ENCODE measurements around the gene ATAT1.

The ATAT1 gene

DNA sequence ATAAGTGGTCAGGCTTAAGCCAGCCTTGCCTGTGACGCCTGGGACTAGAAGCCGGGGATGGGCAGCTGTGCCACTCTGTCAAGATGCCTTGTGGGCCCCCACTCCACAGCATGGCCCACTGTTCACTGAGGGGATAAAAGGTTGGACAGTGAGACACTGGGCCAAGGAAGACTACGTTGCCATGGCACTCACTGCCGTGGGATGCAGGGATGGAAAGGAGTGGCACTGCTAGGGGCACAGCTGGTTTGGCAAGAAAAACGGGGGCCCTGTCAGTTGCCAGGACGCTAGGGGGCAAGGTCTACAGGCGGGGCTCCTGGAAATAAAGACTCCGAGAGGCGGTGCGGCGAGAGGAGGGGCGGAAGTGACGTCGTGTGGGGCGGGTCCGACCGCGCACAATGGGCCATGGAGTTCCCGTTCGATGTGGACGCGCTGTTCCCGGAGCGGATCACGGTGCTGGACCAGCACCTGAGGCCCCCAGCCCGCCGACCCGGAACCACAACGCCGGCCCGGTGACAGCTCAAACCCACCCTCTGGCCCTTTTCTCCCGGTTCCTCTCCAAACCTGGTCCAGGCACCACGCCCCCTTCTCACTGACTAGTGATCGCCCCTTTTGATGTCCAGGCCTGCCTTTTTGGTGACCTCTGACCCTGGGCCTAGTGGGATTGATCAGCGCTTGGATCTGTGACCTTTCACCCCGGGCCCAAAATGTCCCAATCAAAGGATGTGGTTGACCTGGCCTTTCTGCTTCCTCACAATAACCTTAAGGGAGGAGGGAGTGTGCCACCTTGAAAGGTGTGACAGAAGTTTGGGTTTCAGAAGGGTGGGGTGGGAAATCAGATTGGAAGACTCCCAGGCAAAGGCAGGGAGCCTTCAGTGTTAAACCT is at the start of gene ATAT1:
TSS of gene ATAT1 (plus strand) at position 391 of the 883 bp plus-strand sequence.
- peak; percentile 89 for DNase-seq

- DNase-seq: no peak
Measured at GRCh38 chr6:30578051-30578450, 48.6 kb upstream of the ATAT1 start.

- no peak for DNase-seq
Measured at GRCh38 chr6:30583921-30584320, 42.8 kb upstream of the ATAT1 start.

DNA sequence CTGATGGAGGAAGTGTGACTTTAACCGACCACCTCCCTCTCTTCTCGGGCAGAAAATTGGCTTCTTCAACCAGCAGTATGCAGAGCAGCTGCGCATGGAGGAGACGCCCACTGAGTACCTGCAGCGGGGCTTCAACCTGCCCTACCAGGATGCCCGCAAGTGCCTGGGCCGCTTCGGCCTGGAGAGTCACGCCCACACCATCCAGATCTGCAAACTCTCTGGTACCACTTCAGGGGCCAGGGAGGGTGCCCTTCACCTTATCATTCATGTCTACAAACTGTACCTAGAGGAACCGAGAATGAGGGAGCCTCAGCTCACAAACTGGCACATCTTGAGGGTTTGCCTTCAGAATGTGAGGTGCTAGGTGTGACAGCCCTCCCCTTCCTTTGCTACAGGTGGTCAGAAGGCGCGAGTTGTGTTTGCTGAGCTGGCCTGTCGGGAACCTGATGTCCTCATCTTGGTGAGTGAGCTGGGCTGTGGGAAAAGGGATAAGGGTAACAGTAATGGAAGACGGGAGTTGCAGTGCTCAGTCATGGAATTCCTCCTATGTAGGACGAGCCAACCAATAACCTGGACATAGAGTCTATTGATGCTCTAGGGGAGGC is 36.8 kb upstream of the ATAT1 start:
- DNase-seq: no peak

GRCh38 chr6:30590509-30590908 is 36.2 kb upstream of the ATAT1 start:
- DNase-seq: no peak

GRCh38 chr6:30591008-30591407 is 35.7 kb upstream of the ATAT1 start:
- no peak for DNase-seq

DNA sequence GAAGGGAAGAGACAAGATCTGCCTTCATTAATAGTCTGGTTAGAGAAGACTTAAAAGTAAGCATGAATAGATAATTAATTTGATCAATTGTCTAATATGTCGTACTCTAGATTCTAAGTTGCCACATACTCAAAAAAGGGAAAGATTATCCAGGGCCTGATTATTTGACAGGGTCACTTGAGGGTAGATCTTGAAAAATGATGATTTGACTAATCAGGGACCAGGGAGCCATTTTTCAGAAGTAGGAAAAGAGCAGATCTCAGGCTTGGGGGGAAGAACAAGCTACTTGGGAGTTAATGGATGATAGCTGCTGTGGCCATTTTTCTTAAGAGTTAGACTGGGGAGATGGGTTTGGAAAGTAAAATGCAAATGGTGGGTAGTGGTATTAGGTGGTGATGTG is 34.4 kb upstream of the ATAT1 start:
- DNase-seq: no peak

- DNase-seq: peak; percentile 84
Measured at GRCh38 chr6:30597315-30598144, 29.1 kb upstream of the ATAT1 start.

GRCh38 chr6:30598912-30599624 is 27.6 kb upstream of the ATAT1 start:
- no peak for DNase-seq

DNA sequence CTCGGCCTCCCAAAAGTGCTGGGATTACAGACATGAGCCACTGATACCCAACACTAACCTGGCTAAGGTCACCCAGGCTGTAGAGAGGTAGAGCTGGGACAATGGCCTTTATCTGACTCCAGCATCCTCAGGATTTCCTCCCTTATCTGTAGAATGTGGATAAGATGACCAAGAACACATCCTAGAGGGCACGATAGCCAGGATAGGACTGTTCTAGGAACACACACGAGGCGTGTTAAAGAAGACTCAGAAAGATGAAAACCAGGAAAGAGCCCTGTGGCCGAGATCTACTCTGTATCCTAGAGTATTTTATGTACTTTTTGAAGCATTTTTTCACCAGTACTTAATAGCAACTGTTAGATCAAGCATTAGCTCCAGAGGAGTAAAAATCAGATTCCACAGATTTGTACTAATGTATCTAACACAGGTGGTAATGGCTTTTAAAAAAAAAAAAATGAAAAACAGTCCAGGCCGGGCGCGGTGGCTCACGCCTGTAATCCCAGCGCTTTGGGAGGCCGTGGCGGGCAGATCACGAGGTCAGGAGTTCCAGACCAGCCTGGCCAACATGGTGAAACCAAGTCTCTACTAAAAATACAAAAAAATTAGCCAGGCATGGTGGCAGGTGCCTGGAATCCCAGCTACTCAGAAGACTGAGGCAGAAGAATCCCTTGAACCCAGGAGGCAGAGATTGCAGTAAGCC is 26.9 kb upstream of the ATAT1 start:
- no peak for DNase-seq

DNA sequence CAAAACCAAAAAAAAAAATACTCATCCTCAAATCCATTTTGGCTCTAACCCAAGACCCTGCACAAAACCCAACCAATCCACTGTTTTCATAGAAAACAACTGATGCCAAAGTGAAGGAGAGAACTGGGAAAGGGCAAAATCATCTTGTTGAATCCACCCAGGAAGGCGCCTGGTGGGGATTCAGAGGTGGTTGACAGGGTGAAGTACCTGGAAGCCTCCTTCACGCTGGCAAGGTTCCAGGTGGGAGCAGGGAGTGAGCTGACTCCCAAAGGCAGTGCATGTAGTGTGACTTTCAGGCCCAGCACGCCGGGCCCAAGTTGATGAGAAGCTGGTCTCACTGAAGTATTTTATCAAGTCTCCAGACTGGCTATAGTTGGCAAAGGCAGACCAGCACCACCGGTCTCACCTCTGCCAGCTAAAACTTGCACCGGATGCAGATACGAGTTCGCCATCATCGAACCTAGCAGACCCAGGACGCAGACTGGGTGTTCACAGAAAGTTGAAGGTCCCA is 26.2 kb upstream of the ATAT1 start:
- DNase-seq: no peak

GRCh38 chr6:30601436-30601814 is 25.2 kb upstream of the ATAT1 start:
- DNase-seq: peak; percentile 22

DNA sequence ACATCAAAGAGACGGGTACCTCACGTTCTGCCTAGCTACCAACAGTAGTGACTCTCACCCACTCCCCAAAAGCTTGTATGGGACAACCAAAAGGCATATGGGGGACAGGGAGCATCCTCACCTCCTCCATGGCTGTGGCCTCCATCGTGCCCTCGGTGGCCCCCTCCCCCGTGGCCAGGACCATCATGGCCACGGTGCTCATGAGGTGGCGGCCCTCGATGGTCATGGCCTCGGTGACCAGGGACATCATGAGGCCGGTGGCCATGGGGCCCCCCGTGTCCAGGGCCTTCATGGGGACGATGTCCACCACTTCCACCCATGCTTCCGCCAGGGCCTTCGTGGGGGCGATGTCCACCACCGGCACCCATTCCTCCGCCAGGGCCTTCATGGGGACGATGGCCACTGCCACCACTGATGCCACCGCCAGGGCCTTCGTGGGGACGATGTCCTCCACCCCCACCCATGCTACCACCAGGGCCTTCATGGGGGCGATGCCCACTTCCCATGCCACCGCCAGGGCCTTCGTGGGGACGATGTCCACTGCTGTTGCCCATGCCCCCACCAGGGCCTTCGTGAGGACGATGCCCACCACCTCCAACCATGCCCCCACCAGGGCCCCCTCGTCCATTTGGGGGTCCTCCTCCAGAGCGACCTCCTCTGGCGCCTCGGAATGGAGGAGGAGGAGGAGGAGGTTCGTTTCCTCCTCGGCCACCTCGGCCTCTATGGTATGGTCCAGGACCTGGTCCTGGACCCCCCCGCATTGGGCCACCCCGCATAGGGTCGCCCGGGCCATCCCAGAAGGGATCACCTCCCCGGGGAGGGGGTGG is 24.6 kb upstream of the ATAT1 start:
- DNase-seq: no peak

DNA sequence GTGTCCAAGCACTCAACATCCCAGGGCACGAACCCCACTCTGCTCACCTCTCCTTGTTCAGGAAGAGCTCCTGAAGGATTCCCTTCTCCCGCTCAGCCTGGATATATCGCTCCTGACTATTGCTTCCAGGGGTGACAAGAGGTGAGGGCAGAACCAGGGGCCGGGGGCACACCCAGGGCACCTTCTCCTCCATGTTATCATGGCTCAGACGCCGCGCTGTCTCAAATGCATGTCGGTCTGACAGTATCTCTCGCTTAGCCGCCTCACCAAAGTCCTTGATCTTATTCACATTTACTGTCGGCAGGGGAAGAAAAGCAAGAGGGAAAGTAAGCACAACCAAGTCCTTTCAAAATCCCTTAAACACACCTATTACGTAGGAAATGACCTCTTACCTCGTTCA is 22.7 kb upstream of the ATAT1 start:
- no peak for DNase-seq

- DNase-seq: no peak
Measured at GRCh38 chr6:30610065-30610464, 16.6 kb upstream of the ATAT1 start.

- no peak for DNase-seq
Measured at GRCh38 chr6:30611150-30611855, 15.4 kb upstream of the ATAT1 start.

GRCh38 chr6:30611856-30612194 is 14.8 kb upstream of the ATAT1 start:
- no peak for DNase-seq

DNA sequence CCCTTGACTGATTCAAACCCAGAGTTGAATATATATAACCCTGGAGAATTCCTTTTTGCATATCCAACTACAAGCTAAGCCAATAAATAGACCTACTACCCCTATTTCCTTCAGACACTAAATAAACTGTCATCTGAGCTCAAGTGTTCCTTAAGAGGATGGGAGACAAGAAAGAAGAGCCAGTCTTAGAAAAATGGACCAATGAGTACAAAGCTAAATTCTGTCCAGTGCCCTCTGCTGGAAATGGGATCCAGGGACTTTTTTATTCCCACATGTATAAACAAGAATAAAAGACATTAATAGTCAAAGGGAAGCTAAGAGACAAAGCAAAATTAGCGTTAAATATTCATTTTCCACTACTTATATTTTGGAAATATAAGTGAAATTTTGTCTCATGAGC is 14.5 kb upstream of the ATAT1 start:
- no peak for DNase-seq

DNA sequence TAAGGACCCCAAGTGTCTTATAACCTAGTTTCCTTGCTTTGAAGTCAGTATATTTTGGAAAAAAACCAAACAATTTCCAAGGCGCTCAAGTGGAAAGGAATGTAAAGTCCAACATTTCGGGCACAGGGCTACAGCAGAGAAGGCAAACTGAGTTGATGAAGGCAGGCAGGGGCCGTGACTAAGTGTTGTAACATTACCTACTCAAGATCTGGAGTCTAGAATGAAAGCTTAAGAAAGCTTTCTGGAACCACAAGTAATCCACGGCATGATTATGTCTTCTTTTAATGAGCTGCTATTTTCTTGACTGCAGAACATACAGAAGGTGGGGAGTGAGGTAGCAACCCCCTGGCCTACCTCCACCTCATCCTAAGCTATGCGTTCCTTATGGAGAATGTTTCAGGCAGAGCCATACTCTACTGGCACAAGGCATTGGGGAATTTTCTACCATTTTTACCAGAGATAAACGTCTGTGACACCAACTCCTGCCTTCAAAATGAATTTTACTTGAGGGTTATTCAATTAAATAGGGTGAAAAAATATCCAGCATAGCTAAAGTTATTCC is 13.9 kb upstream of the ATAT1 start:
- no peak for DNase-seq

Data from activated gamma-delta T cell treated with Interleukin-2 at 50 U/mL for 16 hours (primary cell).